ENCODE data around the gene SMOC1.

The SMOC1 gene

DNA sequence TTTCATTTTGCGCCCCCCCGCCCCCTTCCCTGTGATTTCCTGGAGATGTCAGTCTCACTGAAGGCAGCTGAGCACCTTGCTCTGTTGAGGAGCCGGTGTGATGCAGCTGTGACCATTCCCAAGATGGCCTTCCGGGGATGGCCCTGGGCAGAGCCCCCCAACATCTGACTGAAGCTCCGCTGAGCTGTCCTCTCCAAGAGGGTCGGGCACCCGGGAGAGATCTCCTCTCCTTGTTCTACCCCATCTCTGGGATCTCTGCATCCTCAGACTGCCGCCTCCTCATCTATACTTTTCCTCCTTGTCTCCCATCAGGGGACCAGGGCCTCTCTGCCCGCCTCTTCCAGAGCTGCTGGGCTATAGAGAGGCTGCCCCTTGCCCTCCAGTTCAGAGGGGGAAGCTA lies 965 bp upstream of the SMOC1 start:
- ChIA-PET CTCF (interaction anchor here (0.8 to 3.5 kb wide), 10 partner anchors 9 to 168 kb away, joined by 3 to 44 read pairs (median 4); no protein-coding TSS in a partner anchor), POLR2A (interaction anchor here (1.0 to 5.4 kb wide), 9 partner anchors 10 to 481 kb away, joined by 3 to 97 read pairs (median 6); partner anchors contain the start of gene COX16)
- TF ChIP-seq ZNF384 (IDR thresholded peaks at IDR 0.05) (no peak), L3MBTL2 (conservative IDR thresholded peaks at IDR 0.05) (no peak), SUZ12 (IDR thresholded peaks at IDR 0.05) (no peak), BHLHE40 (IDR thresholded peaks at IDR 0.05; ENCODE audit: borderline replicate concordance) (no peak), FOXA1 (IDR thresholded peaks at IDR 0.05) (no peak), CTBP1 (IDR thresholded peaks at IDR 0.05; ENCODE audit: borderline replicate concordance) (no peak), SP1 (IDR thresholded peaks at IDR 0.05) (no peak), ELF4 (IDR thresholded peaks at IDR 0.05) (no peak), TARDBP (IDR thresholded peaks at IDR 0.05) (no peak), HDGF (IDR thresholded peaks at IDR 0.05; ENCODE audit: borderline replicate concordance) (no peak), NFRKB (IDR thresholded peaks at IDR 0.05) (no peak)
- DNase-seq (ENCODE audit: extremely low spot score): no peak

DNA sequence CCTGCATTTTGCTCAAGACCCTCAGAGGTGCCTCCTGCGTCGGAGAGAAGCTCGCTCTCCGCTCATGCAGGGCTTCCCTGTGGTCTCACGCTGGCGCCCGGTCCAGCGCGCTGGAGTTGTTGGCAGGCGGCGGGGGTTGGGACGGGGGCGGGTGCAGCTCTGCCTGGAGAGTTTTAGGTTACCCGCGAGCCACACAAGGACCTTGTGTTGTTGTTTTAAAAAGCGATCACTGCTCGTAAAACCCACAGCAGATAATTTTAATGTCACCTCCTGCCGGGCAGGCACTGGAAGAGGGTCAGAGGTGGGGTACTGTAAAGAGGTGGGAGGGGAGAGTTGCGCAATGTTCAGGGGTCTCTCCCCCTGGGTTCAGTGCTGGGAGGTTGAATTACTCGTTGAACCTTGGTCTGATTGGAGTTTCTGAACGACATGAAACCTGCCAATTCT lies 850 bp downstream of the SMOC1 start:
- peak; percentile 71 for DNase-seq (ENCODE audit: extremely low spot score)
- POLR2A ChIA-PET: interaction anchor here (0.6 to 5.4 kb wide), 12 partner anchors 16 to 194 kb away, joined by 3 to 97 read pairs (median 10); no protein-coding TSS in a partner anchor
- CTCF ChIA-PET: interaction anchor here (0.6 to 2.0 kb wide), 4 partner anchors 104 to 140 kb away, joined by 3 to 10 read pairs (median 4); no protein-coding TSS in a partner anchor
- no peak for TF ChIP-seq L3MBTL2 (conservative IDR thresholded peaks at IDR 0.05)
- TF ChIP-seq FOXM1 (IDR thresholded peaks at IDR 0.05; ENCODE audit: borderline replicate concordance): 0 out of 2 replicates have a peak, but pooled peaks have one; percentile 28
- peak; percentile 96 for TF ChIP-seq CTBP1 (IDR thresholded peaks at IDR 0.05; ENCODE audit: borderline replicate concordance)

DNA sequence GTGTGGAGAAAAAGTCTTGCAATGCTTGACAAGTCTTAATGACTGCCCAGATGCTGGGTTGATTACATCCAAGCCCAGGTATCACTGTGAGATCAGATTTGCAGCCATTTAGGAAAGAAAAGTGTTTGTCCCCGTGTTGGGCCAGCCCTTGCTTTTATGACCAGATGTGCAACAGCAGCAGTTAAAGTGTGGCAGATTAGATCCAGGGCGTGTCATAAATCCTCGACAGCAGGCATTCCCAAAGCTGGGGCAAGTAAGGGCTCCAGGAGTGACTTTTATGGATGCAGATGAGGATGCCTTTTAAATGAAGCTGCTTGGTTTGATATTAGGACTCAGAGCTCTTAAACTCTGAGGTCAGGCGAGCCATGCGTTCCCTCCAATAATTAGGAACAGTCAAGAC lies 1.7 kb downstream of the SMOC1 start:
- POLR2A ChIA-PET: interaction anchor here (0.6 to 5.4 kb wide), 6 partner anchors 16 to 135 kb away, joined by 3 to 97 read pairs (median 5); partner anchors contain the start of gene SRSF5
- TF ChIP-seq L3MBTL2 (conservative IDR thresholded peaks at IDR 0.05) (0 out of 2 replicates have a peak, but pooled peaks have one; percentile 15), LEF1 (IDR thresholded peaks at IDR 0.05; ENCODE audit: borderline replicate concordance) (no peak)
- TF ChIP-seq, protein P1, sequence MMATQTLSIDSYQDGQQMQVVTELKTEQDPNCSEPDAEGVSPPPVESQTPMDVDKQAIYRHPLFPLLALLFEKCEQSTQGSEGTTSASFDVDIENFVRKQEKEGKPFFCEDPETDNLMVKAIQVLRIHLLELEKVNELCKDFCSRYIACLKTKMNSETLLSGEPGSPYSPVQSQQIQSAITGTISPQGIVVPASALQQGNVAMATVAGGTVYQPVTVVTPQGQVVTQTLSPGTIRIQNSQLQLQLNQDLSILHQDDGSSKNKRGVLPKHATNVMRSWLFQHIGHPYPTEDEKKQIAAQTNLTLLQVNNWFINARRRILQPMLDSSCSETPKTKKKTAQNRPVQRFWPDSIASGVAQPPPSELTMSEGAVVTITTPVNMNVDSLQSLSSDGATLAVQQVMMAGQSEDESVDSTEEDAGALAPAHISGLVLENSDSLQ (IDR thresholded peaks at IDR 0.05): peak; percentile 33; the same call in 1 of the 2 replicates
- CTCF ChIA-PET: interaction anchor here (0.6 to 1.3 kb wide), 5 partner anchors 81 to 148 kb away, joined by 3 to 4 read pairs (median 4); no protein-coding TSS in a partner anchor
- DNase-seq (ENCODE audit: extremely low spot score): peak; percentile 17

DNA sequence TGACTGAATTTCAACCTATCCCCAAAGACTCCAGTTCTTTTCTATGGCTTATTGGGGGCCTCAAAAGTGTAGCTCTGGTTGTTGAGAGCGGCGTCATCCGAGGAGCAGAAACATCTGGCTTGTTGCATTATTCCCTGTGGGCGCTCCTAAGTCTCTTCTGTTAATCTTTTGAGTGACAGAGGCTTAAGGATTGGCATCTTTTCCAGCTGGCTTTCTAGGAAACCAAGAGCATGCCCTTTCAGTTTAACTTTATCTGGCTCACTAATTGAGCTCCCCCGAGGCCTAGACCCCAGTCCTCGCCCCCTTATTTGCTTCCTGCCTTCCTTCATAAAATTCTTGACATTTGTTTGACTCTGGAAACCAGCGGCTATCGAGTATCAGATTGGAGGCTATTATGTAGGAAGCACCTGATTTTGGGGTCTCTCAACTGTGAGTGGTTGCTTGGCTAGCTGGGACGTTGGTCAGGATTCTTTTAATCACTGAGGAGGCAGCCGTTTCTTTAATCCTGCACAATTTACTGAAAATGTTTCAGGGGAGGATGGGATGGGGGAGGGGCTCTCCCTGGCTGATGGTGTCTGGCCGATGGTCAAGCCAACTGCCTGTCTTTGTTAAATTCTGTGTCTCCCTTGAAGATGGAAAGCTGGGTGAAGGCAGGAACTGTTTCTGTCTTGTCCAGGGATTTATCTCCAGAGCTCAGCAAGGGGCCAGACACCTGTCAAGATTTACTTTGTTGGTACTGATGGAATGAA lies 3.1 kb downstream of the SMOC1 start:
- ChIA-PET POLR2A (interaction anchor here (1.6 to 5.4 kb wide), 2 partner anchors 115 to 134 kb away, joined by 6 to 97 read pairs; partner anchors contain the start of gene SRSF5), CTCF (interaction anchor here (0.8 to 1.3 kb wide), 2 partner anchors 131 to 832 kb away, joined by 3 to 4 read pairs; no protein-coding TSS in a partner anchor)
- TF ChIP-seq, protein P1 (IDR thresholded peaks at IDR 0.05): peak; percentile 19; the same call in 1 of the 2 replicates
- TF ChIP-seq ELF4 (IDR thresholded peaks at IDR 0.05) (no peak), ARNT (IDR thresholded peaks at IDR 0.05) (no peak)
- DNase-seq (ENCODE audit: extremely low spot score): no peak

DNA sequence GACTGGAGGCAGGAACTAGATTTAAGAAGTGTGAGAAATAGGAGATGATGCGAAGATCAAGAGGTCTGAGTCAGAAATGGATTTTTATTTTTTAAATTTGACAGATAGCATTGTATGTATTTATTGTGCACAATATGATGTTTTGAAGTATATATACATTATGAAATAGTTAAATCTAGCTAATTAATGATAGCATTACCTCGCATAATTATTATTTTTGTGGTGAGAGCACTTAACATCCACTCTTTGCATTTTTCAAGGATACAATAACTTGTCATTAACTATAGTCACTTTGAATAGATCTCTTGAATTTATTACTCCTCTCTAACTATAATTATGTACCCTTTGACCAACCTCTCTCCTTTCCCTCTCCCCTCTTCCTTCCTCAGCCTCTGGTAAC lies 3.7 kb downstream of the SMOC1 start:
- POLR2A ChIA-PET: no interaction called here

More for the DNA sequence above, 3.7 kb downstream of the SMOC1 start:
- TF ChIP-seq ARNT (IDR thresholded peaks at IDR 0.05) (no peak), SUZ12 (IDR thresholded peaks at IDR 0.05) (no peak), LEF1 (IDR thresholded peaks at IDR 0.05; ENCODE audit: borderline replicate concordance) (no peak), SP1 (IDR thresholded peaks at IDR 0.05) (no peak), TARDBP (IDR thresholded peaks at IDR 0.05) (no peak), NFRKB (IDR thresholded peaks at IDR 0.05) (no peak), HDGF (IDR thresholded peaks at IDR 0.05; ENCODE audit: borderline replicate concordance) (no peak), FOXA1 (IDR thresholded peaks at IDR 0.05) (no peak), ELF4 (IDR thresholded peaks at IDR 0.05) (no peak), L3MBTL2 (conservative IDR thresholded peaks at IDR 0.05) (no peak), FOXK2 (IDR thresholded peaks at IDR 0.05) (no peak), ZNF384 (IDR thresholded peaks at IDR 0.05) (no peak), CTBP1 (IDR thresholded peaks at IDR 0.05; ENCODE audit: borderline replicate concordance) (no peak), FOXM1 (IDR thresholded peaks at IDR 0.05; ENCODE audit: borderline replicate concordance) (no peak), BHLHE40 (IDR thresholded peaks at IDR 0.05; ENCODE audit: borderline replicate concordance) (no peak)
- TF ChIP-seq, protein P1 (IDR thresholded peaks at IDR 0.05): no peak
- CTCF ChIA-PET: interaction anchor here (0.8 kb wide), 1 partner anchor 831 kb away, joined by 3 read pairs; no protein-coding TSS in a partner anchor
- no peak for DNase-seq (ENCODE audit: extremely low spot score)
